ENCODE data around the gene ABCC10.
"Not testable (repeated sequence)": the region's sequence is repeated elsewhere in the genome, so short reads cannot be mapped to it uniquely, and the experiment has no call there.

ABCC10 gene

DNA sequence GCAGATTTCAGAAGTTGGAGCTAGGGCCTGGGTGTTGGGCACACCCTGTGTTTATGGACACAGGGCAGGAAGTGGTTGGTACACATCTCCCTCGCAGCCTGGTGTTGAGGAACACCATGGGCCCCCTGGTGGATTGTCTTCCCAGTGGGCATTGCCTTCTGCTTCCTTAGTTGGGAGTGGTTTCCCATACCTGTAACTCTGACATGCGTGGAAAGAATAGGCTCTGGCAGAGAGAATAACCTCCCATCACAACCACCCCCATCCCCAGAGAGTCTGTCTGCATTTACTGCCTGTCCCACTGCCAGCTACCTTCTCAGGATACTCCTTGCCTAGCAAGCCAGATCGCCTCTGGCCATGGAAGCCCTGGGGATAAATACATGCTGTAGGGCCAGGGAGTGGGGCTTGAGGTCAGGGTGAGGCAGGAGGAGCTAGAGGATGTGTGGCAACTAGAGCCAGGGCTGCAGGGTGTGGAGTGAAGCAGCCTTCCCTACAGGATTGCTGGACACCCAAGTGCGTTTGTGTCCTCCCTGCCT is 68.1 kb downstream of the ABCC10 start:
- DNase-seq (ENCODE audit: low read depth, low spot score): no peak

DNA sequence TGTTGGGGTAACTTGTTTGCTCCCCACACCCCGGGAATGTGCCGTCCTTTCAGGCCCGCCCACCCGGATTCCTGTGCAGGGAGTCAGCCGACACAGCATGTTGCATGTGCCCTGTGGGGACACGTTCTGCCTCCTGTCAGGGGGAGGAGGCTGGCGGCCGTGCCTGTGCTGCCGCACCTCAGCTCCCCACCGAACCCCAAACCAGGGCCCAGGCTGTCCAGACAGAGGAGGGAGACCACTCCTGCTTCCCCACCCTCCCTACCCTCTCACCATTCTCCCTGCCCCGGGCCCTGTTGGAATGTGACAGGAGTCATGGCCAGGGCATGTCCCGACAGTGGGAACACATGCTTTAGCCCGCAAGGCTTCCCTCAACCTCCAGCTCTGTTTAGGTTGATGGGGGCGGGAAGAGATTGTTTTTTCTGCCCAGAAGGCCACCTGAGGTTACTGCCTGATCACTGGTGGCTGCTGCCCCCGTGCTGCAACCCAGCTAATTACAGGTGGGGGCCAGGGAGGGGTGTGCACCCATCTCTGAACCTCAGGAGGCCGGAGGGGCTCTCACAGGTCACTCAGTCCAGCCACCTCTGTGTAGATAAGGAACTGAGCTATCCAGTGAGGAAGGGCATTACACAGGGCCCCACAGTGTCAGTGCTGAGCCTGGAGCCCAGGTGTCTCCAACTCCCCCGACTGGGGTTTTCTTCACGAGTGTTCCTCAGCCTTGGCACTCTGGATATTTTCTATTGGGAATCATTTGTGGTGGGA is 69.2 kb downstream of the ABCC10 start:
- no peak for DNase-seq (ENCODE audit: low read depth, low spot score)

DNA sequence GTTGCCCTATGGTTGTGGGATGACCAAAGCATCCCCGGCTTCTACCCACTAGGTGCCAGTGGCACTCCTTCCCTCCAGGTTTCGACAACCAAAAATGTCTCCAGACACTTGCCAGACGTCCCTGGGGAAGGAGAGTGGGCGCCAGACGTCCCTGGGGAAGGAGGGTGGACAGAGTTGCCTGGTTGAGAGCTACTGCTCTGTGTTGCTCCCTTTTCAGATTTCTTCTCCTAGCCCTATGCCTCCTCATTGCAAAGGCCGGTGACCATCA is 69.7 kb downstream of the ABCC10 start:
- no peak for DNase-seq (ENCODE audit: low read depth, low spot score)

DNA sequence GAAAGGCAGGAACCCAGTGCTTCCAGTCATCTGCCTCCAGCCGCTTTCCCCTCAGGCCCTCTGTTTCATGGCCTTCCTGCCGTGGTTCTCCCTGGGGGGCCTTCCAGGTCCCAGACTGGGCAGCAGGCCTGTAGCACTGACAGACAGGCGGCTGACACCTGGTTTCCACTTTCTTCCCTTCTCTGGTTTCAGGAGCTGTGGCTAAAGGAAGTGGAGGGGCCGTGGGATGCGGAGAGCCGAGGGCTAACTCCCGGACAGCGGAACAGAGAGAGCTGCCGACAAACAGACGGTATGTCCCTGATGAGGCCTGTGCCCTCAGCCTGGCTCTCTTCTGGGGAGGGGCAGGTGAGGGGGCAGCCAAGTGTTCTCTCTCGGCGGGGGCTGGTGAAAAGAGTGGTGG is 70.3 kb downstream of the ABCC10 start:
- DNase-seq (ENCODE audit: low read depth, low spot score): no peak

DNA sequence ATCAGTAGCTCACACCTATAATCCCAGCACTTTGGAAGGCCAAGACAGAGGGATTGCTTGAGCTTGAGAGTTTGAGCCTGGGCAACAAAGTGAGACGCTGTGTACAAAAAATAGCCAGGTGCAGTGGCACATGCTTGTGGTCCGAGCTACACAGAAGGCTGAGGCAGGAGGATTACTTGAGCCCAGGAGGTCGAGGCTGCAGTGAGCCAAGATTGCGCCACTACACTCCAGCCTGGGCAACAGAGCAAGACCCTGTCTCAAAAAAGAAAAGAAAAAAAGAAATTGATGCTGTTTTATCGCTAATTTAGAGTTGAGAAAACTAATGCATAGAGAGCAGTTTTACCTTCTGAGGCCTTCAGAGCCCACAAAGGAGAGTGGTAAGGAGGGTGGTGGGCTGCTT is 71.0 kb downstream of the ABCC10 start:
- DNase-seq (ENCODE audit: low read depth, low spot score): not testable (repeated sequence)

DNA sequence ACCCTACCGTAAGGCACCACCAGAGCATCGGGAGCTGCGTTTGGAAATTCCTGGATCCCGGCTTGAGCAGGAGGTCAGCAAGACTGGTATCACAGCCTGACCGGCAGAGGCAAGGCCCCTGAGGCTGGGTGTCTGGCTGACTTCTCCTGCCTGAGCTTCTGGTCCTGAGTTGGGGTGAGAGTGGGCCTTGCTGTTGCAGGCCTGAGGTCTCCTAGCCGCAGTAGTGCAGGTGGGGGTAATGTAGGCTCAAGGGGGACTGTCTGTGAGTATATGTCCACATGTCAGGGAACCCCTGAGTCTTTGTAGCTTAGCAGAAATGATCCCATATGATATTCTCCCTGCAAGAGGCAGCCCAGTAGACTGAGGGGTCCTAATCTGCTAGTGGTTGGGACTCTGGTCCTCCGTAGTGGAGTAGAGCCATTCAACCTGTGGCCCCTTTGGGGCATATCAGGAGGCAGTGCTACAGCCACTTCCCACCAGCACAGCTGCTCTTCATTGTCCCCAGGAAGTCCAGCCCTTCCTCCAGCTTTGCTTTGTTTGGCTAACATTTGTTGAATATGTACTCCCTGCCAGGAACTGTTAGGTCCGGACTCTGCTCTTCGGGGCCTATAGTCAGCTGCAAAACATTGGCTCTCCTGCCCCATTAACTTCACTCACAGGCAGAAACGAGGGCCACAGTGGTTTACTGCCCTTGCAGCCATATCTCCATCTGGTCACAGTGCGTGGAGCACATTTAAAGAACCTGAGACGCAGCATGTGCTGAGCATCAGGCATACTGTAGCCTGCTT is 71.9 kb downstream of the ABCC10 start:
- no peak for DNase-seq (ENCODE audit: low read depth, low spot score)
